GM12801 (cell line): ENCODE measurements around the gene CYB5R2.

Source experiments
- TF ChIP-seq, protein P1 (sequence below): IDR thresholded peaks from one replicate; pipeline ENCODE4 v1.5.1; 2011; ENCODE audit warnings: control low read depth; ENCODE audit not compliant: insufficient read length; ENCODE audit errors: extremely low read depth

Gene CYB5R2

GRCh38 chr11:7621090-7621489, 52.2 kb downstream of the CYB5R2 start:
- TF ChIP-seq, protein P1, sequence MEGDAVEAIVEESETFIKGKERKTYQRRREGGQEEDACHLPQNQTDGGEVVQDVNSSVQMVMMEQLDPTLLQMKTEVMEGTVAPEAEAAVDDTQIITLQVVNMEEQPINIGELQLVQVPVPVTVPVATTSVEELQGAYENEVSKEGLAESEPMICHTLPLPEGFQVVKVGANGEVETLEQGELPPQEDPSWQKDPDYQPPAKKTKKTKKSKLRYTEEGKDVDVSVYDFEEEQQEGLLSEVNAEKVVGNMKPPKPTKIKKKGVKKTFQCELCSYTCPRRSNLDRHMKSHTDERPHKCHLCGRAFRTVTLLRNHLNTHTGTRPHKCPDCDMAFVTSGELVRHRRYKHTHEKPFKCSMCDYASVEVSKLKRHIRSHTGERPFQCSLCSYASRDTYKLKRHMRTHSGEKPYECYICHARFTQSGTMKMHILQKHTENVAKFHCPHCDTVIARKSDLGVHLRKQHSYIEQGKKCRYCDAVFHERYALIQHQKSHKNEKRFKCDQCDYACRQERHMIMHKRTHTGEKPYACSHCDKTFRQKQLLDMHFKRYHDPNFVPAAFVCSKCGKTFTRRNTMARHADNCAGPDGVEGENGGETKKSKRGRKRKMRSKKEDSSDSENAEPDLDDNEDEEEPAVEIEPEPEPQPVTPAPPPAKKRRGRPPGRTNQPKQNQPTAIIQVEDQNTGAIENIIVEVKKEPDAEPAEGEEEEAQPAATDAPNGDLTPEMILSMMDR: no peak

DNA sequence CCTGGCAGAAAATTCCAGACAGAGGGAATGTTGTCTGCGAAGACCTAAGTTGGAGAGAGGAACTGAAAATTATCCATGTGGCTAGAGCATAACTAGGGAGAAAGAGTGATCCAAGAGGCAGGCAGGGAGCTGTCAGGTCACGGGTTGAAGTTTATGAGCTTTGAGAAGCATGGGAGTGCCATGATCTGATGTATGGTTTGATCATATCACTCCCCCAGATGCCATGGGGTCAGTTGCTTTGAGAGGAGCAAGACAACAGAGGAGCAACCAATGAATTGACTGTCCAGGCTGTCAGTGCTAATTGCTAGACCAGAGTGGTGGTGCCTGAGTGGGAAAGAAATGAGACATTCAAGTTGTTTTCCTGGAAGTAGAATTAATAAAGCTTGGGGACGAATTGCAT, 54.0 kb downstream of the CYB5R2 start:
- TF ChIP-seq, protein P1: no peak

DNA sequence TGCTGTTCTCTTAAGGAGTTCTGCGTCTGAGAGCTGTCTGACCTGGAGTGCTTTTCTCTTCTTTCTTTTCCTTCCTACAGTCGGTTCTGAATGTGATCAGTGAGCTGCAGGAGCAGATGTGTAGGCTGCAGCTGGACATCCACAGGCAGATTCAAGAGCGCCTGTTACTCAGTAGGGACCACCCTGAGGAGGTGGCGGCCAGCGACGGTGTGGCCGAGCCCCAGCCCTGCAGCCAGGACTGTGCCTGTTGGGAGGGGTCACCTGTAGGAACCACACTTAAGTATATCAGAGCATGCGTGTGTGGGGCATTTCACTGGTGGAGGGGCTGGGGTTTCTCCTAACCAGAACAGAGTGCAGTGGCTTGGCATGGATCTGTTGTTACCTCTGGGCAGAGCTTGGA, 56.3 kb downstream of the CYB5R2 start:
- TF ChIP-seq, protein P1: no peak
